ENCODE data around the gene HOXA13. TPM values are rescaled to one million over a fixed set of nuclear protein-coding genes. Genes with fewer than 3 reads are reported as not detected.
A peak's percentile ranks its signal among the peaks of the same experiment; 100 is the strongest.

HOXA13 gene
- total RNA-seq, 1 experiment from 2014 or later, result 12.1 TPM

DNA sequence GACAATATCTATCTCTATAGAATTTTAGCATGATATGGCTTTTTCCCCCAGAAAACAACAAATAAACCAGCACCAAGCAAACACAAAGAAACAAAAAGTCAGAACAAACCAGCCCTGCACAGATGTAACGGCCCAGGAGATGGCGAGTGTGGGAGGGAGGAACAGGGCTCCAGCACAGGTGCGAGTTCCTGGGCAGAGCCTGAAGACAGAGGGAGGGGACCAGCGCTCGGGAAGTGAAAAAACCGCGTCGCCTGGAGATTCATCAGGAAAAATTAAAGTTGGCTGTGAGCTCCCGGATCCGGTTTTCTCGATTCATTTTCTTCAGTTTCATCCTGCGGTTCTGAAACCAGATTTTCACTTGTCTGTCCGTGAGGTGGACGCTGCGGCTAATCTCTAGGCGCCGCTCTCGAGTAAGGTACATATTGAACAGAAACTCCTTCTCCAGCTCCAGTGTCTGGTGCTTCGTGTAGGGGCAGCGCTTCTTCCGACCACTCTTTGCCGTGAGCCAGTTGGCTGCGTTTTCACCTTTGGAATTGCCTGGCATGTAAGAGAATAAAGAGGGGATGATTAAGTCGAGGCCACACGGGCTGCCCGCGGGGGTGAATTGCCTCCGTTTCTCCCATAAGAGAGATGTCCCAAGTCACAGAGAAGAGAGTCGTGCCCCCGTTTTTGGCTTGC is 28.1 kb downstream of the HOXA13 start:
- no peak overlapping the region for H2AFZ ChIP-seq (ENCODE audit: low read length)
- H3K9me3 ChIP-seq (ENCODE audit: low read length), result no peaks in the 10 kb centered on the region
- H3K4me1 ChIP-seq (ENCODE audit: insufficient read depth, low read length), result peaks cover 26% of the 10 kb centered on the region
- H3K27me3 ChIP-seq (ENCODE audit: low read length), result no peaks in the 10 kb centered on the region
- no peaks in the 10 kb centered on the region for H4K20me1 ChIP-seq (ENCODE audit: low read length)
- POLR2A ChIA-PET (ENCODE audit: unreplicated experiment), result interaction anchor here (1.3 kb wide), 1 partner anchor 17 kb away, joined by 3 read pairs; no protein-coding TSS in a partner anchor
- H3K79me2 ChIP-seq (ENCODE audit: low read length), result peaks cover 100% of the 10 kb centered on the region
- H3K36me3 ChIP-seq (ENCODE audit: low read depth, low read length), result 0 out of 2 replicates have a peak, but pooled peaks cover 4% of the 10 kb centered on the region
- H3K9ac ChIP-seq (ENCODE audit: low read length), result peak overlapping the region; percentile 90
- DNase-seq (no peak), ATAC-seq (no peak)
- intact Hi-C loops (cut with micrococcal nuclease), result no loop called here
- TF ChIP-seq, protein P1, sequence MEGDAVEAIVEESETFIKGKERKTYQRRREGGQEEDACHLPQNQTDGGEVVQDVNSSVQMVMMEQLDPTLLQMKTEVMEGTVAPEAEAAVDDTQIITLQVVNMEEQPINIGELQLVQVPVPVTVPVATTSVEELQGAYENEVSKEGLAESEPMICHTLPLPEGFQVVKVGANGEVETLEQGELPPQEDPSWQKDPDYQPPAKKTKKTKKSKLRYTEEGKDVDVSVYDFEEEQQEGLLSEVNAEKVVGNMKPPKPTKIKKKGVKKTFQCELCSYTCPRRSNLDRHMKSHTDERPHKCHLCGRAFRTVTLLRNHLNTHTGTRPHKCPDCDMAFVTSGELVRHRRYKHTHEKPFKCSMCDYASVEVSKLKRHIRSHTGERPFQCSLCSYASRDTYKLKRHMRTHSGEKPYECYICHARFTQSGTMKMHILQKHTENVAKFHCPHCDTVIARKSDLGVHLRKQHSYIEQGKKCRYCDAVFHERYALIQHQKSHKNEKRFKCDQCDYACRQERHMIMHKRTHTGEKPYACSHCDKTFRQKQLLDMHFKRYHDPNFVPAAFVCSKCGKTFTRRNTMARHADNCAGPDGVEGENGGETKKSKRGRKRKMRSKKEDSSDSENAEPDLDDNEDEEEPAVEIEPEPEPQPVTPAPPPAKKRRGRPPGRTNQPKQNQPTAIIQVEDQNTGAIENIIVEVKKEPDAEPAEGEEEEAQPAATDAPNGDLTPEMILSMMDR (conservative IDR thresholded peaks at IDR 0.05; ENCODE audit: low read depth, low read length), result no peak
- TF ChIP-seq EZH2phosphoT487 (IDR thresholded peaks at IDR 0.05; ENCODE audit: borderline replicate concordance, low read length), result no peak
- no peaks in the 10 kb centered on the region for H3K9me2 ChIP-seq (replicated peaks; ENCODE audit: low read length)
- TSS peak; percentile 5 for BruUV-seq (replicated peaks)
- H3K4me2 ChIP-seq (ENCODE audit: low read length), result peak overlapping the region; percentile 93
- peak overlapping the region; percentile 84 for H3K4me3 ChIP-seq (ENCODE audit: low read length)
- H3F3A ChIP-seq (ENCODE audit: low read length, unreplicated experiment), result no peaks in the 10 kb centered on the region
- CTCF ChIA-PET, result interaction anchor here (0.6 kb wide), 1 partner anchor 8 kb away, joined by 5 read pairs; no protein-coding TSS in a partner anchor
- peak overlapping the region; percentile 97 for H3K27ac ChIP-seq (ENCODE audit: low read length)

DNA sequence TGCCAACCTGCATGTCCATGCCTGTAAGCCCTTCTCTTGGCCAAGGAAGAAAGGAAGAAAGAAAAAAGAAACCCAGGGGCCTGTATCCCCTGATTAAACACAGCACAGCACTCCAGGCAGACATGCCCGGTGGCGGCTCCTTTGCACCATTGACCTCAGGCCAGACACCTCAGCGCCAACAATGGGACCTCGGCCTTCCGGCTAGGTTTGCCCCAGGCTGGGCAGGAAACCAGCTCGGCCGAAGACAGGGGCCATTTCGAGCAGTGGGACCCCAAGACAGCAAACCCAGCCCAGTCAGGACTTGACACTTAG is 28.6 kb downstream of the HOXA13 start:
- Histone ChIP-seq H3K9me2 (replicated peaks; ENCODE audit: low read length) (no peaks in the 10 kb centered on the region), H3K27ac (ENCODE audit: low read length) (peak overlapping the region; percentile 97), H3K4me2 (ENCODE audit: low read length) (peak overlapping the region; percentile 93), H3K4me1 (ENCODE audit: insufficient read depth, low read length) (peaks cover 21% of the 10 kb centered on the region), H3K4me3 (ENCODE audit: low read length) (peak overlapping the region; percentile 84), H3K9me3 (ENCODE audit: low read length) (no peaks in the 10 kb centered on the region), H3K79me2 (ENCODE audit: low read length) (peaks cover 100% of the 10 kb centered on the region), H4K20me1 (ENCODE audit: low read length) (no peaks in the 10 kb centered on the region), H3K36me3 (ENCODE audit: low read depth, low read length) (0 out of 2 replicates have a peak, but pooled peaks cover 4% of the 10 kb centered on the region), H3K27me3 (ENCODE audit: low read length) (no peaks in the 10 kb centered on the region), H2AFZ (ENCODE audit: low read length) (no peak overlapping the region), H3K9ac (ENCODE audit: low read length) (peak overlapping the region; percentile 90), H3F3A (ENCODE audit: low read length, unreplicated experiment) (no peaks in the 10 kb centered on the region)
- ATAC-seq (no peak), DNase-seq (peak; percentile 63)
- POLR2A ChIA-PET (ENCODE audit: unreplicated experiment), result no interaction called here
- intact Hi-C loops (cut with micrococcal nuclease), result no loop called here
- TF ChIP-seq EZH2 (IDR thresholded peaks at IDR 0.05; ENCODE audit: low read length, unreplicated experiment) (no peak), EZH2phosphoT487 (IDR thresholded peaks at IDR 0.05; ENCODE audit: borderline replicate concordance, low read length) (no peak)
- TF ChIP-seq, protein P1 (conservative IDR thresholded peaks at IDR 0.05; ENCODE audit: low read depth, low read length), result no peak
- BruUV-seq (replicated peaks), result no TSS peak
- CTCF ChIA-PET, result interaction anchor here (0.6 kb wide), 1 partner anchor 9 kb away, joined by 5 read pairs; no protein-coding TSS in a partner anchor

Measured in PC-3 (cell line).